Activated gamma-delta T cell treated with Interleukin-2 at 50 U/mL for 16 hours (primary cell): ENCODE results near the gene PTPRF.
"Not testable (repeated sequence)": the region's sequence is repeated elsewhere in the genome, so short reads cannot be mapped to it uniquely, and the experiment has no call there.

ENCODE experiments used
- DNase-seq: peaks from one replicate; pipeline ENCODE4 v3.0.0-alpha.2; 2020

PTPRF gene

DNA sequence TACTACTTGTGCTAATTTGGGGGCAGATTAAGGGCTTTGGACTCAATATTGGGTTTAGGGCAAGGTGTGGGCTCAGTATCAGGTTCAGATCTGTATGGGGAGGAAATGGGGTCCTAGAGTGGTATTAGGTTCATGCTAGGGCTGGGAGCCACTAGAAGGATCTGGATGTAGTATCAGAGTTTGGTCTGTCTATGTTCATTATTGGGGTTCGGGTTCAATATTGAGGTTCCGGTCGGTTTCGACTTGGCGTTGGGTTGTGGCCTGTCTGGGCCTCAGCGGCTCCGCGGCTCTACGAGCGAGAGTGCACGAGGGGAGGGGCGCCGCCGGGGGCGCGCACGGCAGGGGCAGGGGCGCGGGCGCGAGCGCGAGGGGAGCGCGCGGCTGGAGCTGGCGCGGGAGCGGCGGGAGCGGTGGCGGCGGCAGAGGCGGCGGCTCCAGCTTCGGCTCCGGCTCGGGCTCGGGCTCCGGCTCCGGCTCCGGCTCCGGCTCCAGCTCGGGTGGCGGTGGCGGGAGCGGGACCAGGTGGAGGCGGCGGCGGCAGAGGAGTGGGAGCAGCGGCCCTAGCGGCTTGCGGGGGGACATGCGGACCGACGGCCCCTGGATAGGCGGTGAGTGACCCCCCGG is at the start of gene PTPRF:
Gene PTPRF (plus strand): TSS at position 401 of the 624 bp plus-strand sequence. CDS start 14,193 bp downstream, outside the sequence.
- no peak for DNase-seq

DNA sequence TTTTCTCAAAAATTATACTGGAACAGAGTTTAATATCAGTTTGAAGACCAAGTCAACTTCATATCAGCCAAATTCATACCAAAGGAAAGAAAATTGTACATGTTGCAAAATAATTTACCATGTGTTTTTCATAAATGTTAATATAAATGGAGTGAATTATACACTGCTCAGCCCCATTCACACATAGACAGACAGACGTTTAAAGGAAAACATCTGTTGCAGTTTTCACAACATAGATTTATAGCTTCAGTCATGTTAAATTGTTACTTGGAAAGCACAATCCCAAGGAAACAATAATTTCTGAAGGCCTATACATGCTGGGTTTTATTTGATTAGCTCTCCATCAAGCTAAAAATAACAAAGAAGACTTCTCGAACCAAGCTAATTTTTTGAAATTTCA is 49.2 kb upstream of the PTPRF start:
- DNase-seq, result no peak

DNA sequence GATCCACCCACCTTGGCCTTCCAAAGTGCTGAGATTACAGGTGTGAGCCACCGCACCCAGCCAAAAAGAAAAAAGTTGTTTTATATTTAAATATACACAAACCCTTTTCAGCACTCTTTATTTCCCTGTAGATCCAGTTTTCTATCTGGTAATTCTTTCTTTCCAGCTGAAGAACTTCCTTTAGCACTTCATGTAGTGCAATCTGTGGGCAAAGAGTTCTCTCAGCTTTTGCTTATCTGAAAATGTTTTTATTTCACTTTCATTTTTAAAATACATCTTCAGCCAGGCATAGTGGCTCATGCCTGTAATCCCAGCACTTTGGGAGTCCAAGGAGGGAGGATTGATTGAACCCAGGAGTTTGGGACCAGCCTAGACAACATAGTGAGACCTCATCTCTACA is 48.5 kb upstream of the PTPRF start:
- no peak for DNase-seq

DNA sequence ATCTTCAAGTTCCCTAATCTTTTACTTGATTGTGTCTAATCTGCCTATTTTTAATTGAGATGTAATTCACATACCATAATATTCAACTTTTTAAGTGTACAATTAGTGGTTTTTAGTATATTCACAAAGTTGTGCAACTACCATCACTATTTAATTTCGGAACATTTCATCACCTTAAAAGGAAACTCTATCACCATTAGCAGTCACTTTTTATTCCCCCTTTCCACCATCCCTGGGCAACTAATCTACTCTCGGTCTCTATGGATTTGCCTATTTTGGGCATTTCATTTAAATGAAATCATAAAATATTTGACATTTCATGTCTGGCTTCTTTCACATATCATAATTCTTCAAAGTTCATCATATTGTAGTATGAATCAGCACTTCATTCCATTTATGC is 46.3 kb upstream of the PTPRF start:
- no peak for DNase-seq

DNA sequence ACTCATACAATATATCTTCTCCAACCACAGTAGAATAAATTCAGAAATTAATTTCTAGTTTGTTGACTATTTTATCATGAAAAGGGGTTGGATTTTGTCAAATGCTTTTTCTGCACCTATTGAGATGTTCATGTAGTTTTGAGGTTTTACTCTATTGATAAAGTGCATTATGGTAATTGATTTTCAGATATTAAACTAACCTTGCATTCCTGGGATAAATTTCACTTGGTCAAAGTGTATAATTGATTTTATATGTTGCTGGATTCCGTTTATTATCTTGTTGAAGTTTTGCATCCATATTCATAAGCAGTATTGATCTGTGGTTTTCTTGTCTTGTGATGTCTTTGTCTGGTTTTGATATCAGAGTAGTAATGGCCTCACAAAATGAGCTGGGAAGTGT is 42.5 kb upstream of the PTPRF start:
- no peak for DNase-seq

DNA sequence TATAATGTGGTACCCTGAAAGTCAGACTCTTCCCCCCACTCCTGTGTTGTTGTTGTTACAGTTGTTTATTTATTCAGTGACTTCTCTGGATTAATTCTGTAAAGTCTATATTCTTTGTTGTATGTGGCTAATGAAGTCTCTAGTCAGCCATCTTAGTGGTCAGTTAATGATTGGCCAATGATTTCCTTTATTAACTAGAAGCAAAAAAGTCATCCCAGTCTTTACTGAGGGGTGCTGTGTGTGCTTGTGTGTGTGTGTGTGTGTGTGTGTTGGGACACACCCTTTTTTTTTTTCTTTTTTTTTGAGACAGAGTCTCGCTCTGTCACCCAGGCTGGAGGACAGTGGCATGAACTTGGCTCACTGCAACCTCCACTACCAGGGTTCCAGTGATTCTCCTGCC is 39.6 kb upstream of the PTPRF start:
- DNase-seq, result no peak

DNA sequence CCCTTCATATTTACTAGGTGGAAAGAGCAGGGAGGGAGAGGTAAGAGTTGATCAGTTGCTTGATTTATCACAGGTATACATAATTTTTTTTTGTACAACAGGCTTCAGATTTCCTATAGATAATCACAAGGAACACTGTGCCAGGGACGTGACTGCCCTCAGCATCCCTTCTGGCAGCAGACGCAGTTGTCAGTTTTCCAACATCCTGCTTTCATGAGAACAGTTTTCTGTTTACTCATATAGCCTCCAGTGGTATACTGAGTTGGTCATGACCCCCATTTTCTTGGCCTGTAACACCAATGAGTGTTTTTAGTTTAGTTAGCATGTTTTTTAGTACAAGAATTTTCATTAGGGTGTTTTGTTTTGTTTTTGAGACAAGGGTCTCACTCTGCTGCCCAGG is 37.9 kb upstream of the PTPRF start:
- no peak for DNase-seq

DNA sequence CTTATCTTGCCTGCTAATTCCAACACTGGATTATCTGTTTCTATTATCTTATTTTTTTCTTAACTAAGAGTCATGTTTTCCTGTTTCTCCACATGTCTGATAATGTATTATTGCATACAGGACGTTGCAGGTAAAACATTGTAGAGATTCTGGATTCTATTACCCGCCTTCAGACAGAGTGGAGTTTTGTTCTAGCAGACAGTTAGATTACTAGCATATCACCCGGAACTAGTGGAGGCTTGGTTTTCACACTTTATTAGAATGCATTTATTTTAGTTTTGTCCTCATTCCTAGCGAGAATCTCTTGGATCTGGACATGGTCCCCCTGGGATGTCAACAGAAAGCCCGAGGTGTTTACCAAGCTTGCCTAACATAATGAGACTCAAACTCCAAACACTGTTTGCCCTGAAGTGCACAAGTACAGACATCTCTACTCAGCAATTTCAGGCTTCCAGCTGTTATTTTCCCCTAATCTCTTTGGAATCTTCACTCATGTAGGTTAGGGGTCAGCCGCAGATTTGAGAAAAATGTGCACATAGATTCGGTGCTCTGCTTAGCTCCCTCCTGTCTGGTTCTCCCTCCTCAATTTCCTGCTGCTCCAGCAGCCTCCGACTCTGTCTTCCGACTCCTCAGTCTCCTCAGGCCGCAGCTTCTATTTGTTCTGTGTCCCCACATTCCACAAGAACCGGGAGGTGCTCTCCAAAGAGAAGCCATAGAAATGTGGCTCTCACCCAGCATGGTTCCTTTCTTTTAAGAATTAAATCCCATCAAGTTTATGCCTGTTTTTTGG is 36.8 kb upstream of the PTPRF start:
- no peak for DNase-seq

DNA sequence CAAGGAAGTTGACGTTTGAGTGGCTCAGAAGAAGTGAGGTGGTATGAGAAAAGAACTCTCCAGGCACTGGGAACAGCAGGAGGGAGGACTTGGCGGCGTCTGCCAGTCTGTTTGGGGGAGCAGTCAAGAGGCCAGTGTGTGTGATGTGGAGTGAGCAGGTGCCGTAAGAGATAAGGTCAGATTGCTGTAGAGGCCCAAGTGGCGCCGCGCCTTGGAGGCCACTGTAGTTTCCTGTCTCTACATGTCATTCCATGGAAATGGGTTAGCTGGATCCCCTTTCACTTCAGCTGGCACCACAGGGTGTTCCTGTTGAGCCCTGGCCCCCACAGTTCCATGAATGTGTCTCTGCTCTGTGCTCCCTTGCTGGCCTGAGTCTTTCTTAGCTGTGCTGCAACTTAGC is 35.5 kb upstream of the PTPRF start:
- no peak for DNase-seq

DNA sequence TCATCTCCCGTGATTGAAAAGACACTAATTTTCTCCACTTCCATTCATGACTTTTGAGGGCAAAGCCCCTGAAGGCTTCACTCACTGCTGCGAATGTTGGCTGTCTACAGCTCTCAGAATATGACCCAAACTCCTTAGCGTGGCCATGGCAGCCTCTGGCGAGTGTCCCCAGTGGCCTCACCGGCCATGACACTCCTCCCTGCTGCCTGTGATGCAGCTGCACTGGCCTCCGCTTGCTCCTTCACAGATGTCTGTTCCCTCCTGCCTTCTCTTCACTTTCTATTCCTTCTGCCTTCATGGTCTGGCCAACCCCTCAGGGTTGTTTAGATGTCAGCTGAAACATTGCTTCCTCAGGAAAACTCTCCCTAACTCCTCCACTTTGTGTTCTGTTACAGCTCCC is 30.8 kb upstream of the PTPRF start:
- no peak for DNase-seq

DNA sequence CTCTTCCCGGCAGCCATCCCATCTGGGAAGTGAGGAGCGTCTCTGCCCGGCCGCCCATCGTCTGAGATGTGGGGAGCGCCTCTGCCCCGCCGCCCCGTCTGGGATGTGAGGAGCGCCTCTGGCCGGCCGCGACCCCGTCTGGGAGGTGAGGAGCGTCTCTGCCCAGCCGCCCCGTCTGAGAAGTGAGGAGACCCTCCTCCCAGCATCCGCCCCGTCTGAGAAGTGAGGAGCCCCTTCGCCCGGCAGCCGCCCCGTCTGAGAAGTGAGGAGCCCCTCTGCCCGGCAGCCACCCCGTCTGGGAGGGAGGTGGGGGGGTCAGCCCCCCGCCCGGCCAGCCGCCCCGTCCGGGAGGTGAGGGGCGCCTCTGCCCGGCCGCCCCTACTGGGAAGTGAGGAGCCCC is 28.9 kb upstream of the PTPRF start:
- not testable (repeated sequence) for DNase-seq

DNA sequence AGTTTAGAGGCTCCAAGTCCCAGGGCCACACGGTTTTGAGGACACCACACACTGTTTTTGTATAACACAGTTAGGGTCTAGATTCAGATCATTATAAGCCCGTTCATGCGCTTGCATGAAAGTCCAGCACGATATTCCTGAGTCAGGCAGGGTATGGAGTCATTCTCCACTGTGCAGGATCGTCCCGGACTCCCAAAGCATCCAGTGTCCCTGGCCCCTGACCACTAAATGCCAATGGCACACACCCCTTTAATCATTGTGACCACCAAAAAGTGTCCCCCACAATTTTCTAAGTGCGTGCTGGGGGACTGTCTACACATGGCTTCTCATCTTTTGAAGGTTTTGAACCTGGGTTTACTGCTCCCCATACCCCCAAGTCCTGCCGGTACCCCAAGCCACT is 27.1 kb upstream of the PTPRF start:
- no peak for DNase-seq

DNA sequence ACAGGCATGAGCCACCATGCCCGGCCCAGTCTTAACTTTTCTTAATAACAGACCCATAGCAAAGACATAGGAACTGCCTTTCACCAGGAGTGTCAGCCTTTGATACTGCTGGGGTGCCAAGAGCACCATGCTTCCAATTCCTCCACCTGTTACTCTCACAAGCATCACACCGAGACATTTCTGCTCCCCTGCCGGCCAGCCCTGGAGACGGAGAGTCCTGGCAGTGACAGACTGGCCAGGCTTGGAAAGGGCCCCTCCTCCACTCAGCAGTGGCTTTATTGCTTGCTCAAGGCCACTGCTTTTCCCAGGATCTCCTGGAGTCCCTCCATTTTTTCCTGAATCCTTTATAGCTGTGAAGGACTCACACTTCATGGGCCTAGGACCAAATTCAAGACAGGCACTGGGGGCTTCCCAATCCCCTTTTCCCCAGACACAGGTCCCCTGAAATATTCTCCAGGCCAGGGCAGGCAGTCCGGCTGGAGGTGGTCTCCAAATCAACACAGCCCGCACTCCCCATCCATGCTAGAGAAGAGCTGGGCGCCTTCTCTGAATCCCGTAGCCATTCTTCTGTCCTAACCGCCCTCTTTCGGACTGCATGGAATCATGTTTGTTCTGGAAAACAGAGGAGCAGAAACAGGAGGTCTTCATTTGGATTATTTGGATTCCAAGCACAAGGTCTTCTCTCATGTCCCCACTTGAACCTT is 25.5 kb upstream of the PTPRF start:
- DNase-seq, result no peak

DNA sequence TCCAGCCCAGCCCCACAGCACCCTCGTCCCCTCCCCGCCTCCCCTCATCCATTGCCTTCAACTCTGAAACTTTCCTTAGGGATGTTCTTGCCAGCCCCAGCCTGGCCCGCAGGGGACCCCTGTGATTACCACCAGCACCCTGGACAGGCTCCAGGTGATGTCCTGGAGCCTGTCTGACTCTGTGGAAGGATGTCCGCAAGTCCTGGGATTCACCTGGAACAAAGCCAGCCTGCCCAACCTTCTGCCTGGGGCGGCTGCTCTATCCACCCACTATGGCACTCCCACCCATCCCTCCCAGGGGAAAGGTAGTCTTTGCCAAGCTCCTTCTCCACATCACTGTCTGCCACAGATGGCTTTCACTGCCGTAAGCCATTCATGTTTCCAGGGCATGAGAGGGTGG is 24.4 kb upstream of the PTPRF start:
- DNase-seq, result no peak

DNA sequence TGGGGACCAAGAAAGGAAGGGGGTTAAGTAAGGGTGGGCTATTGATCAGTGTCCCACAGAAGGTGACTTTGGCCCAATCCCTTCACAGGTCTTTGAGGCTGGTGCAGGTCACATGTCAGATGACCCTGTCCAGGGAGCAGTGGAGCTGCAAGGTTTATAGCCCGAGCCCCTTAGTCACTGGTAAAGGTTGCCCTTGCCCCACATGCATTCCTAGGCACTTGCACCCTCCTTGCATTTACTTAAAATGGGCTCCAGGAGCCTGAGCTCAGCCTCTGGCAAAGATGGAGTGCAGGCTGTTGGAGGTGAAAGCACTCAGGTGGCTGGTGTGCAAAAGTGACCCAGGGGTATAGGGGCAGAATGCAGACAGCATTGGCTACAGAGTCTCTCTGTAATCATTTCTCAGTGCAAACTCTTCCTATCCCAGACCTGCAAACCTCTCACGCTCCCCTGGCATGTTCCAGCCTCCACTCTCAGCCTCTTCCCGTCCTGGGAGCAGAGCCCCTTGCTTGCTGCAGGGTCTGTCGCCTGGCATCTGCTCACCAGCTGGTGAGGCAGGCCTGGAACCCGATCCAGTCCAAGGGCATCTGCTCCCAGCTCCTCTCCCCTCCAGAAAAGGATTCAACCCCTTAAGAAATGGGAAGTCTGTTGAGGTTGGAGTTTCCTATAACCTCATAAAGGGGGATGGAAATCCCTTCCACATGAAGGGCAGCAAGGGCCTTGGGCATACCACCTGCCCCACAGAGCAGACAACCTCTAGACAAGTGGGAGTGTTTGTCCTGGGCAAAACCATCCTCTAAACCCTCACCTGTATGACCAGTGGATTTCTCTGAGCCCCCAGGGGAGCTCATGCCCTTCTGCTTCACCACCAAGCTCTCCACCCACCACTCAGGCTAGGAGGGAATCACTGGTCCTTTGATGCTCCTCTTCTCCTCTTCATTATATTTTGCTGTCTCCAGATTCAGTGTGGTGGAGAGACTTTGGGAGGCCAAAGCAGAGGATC is 23.1 kb upstream of the PTPRF start:
- DNase-seq, result no peak

DNA sequence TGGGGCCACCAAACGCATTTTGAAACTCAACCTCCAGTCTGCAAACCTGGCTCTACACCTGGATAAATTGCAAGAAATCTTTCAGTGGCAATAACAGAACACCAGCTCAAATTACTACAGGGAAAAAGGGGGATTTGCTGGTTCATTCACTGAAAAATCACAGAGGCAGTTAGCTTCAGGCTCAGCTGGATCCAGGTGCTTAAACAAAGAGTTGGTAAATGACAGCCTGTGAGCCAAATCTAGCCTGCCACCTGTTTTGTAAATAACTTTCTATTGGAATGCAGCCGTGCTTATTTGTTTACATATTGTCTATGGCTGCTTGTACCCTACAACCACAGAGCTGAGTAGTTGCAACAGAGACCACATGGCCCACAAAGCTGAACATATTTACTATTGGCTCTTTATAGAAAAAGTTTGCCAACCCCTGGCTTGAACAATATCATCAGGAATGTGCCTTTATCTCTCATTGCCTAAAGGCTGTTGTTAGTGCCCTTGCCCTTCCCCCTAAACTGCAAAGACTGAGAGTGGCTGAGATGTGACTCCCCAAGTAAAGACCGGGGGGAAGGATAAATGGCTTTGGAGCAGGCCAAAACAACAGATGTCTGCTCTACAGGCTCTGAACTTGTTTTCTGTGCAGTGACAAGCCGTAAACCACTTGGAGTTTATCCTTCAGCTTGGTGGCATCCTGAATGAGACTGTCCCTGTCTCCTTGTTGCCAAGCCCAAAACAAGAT is 21.5 kb upstream of the PTPRF start:
- no peak for DNase-seq

DNA sequence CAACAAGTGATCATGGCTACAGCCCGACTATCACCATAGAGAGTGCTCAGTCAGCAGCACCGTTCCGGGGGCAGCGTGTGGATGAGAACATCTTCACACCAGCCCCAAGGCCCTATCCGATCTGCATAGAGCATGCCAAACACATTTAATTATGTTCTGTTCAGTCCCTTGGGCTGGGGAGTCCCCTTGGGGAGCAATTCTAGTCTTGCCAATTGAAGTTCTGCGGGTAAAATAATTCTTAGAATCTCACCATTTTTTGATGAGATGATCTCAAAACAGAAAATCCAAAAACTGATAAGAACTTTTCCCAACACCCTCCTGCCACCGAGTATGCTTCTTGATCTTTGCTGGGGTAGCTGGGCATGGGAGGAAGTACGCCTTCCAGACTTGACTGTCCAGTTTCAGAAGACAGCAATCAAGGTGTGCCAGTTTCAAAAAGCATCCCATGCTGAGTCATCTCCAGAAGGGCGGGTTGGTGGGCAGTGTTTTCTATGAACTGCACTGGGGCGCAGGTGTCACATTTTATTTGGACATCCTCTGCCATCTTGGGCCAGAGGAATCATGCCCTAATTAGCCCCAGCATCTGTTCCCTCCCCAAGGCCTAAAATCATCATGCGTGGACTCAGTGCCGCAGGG is 20.8 kb upstream of the PTPRF start:
- DNase-seq, result no peak

DNA sequence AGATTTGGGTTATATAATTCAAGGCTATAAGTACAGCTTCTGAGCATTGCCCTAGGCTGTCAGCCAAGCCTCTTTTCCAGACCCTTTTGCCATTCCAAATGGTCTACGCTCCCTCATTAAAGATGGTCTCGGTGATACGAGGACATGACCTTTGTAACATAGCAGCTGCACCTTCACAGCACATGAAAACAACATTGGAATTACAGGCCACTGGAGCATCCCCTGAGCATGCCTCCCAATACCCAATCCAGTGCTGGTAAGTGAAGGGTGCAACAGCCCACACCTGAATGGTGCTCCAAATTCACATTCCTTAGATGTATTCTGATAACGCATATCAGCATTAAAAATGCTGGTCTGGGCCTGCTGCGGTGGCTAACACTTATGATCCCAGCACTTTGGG is 20.1 kb upstream of the PTPRF start:
- no peak for DNase-seq

DNA sequence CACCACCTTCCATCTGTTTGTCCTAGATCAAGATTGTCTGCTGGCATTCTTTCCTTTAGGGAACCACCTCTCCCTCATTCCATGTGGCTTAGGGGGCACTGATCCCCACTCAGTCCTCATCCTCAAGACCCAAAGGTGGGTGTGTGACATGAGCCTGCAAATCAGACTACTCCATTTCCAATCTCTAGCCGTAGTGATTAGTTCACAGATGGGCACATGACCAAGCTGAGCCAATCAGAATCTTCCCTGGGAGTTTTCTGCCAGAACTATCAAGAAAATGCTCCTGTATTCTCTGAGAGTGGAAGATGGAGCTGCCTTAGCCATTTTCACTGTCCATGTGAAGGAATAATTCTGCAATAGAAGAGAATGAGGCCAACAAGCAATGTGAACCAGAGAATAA is 19.3 kb upstream of the PTPRF start:
- no peak for DNase-seq

DNA sequence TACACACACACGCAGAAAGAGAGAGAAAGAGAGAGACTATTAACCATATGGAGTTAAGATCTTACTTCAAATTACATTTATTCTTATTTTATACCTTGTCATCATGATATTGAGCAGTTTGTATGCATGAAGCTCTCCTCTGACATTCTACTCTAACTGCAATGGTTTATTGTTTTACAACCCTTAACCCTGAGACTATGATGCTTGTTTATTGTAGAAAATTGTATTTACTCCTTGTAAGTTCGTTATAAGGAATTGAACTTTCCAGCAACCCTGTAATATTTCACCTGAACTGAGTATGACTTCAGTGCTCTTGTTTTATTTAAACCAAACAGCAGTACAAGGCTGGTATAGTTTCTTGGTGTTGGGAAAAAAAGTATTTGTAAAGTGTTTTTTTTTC is 18.6 kb upstream of the PTPRF start:
- DNase-seq, result no peak

DNA sequence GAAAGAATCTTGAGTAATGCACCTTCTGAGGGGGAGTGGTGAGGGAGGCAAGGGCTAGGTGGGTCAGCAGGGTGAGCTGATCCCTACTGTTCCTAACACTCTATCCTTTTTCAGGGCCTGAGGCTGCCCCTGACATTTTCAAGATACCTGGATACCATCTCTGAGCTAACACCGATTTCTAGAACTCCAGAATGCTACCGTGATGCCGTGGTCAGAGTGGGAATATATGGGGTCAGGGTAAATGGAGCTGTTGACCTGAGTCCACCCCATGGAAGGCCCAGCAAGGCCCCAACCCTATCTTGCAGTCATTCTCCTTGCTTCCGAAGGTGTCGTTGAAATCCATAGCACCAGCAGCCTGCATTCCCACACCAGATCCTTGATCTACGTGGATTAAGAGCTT is 18.0 kb upstream of the PTPRF start:
- DNase-seq, result no peak
